ENCODE results near the gene CTPS2. TPM values are rescaled to one million over a fixed set of nuclear protein-coding genes. Genes with fewer than 3 reads are reported as not detected.

Gene CTPS2
- total and polyA plus RNA-seq, 2 donors from 2014 or later = 5.9 to 13.7 TPM

DNA sequence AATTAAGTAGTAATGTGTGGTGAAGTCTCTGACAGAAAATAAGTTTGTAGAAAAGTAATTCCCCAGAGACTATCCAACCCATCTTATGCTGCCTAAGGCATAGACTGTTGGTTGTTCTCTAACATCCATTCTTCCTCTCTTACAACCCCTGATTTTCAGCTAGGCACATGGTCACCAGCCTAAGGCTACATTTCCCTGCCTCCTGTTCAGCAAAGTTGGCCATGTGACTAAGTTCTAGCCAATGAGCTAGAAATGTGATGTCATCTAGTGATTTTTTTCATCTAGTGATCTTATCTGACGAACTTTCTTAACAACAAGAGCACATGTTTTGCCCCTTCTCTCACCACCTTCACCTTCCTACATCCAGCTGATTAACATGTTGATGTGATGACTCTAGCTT is 164.8 kb downstream of the CTPS2 start:
- H3K27ac ChIP-seq (ENCODE audit: low read depth in 2 of 2, low read length in 2 of 2) = no peak overlapping the region
- TF ChIP-seq, protein P1, sequence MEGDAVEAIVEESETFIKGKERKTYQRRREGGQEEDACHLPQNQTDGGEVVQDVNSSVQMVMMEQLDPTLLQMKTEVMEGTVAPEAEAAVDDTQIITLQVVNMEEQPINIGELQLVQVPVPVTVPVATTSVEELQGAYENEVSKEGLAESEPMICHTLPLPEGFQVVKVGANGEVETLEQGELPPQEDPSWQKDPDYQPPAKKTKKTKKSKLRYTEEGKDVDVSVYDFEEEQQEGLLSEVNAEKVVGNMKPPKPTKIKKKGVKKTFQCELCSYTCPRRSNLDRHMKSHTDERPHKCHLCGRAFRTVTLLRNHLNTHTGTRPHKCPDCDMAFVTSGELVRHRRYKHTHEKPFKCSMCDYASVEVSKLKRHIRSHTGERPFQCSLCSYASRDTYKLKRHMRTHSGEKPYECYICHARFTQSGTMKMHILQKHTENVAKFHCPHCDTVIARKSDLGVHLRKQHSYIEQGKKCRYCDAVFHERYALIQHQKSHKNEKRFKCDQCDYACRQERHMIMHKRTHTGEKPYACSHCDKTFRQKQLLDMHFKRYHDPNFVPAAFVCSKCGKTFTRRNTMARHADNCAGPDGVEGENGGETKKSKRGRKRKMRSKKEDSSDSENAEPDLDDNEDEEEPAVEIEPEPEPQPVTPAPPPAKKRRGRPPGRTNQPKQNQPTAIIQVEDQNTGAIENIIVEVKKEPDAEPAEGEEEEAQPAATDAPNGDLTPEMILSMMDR (IDR thresholded peaks at IDR 0.05; ENCODE audit: borderline replicate concordance, extremely low read depth, insufficient read depth) = no peak
- no peaks in the 10 kb centered on the region for H3K9me3 ChIP-seq (ENCODE audit: control insufficient read depth in 2 of 3, insufficient read depth in 1 of 3, low read length in 3 of 3)
- no peaks in the 10 kb centered on the region for H3K4me1 ChIP-seq (ENCODE audit: control insufficient read depth in 2 of 3, insufficient read depth in 2 of 3, low read depth in 1 of 3, low read length in 3 of 3)
- no peaks in the 10 kb centered on the region for H3K36me3 ChIP-seq (ENCODE audit: control insufficient read depth in 2 of 3, insufficient read depth in 3 of 3, low read length in 3 of 3)
- DNase-seq (no peak), FAIRE-seq (no peak)
- peaks cover 3% of the 10 kb centered on the region for H3K27me3 ChIP-seq (ENCODE audit: control insufficient read depth, insufficient read depth, low read length)
- H3K4me3 ChIP-seq (ENCODE audit: low read length in 3 of 3) = no peak overlapping the region
- no peak overlapping the region for H3K9ac ChIP-seq (ENCODE audit: low read length in 3 of 3)
- intact Hi-C loops (cut with DNase I) = no loop called here

DNA sequence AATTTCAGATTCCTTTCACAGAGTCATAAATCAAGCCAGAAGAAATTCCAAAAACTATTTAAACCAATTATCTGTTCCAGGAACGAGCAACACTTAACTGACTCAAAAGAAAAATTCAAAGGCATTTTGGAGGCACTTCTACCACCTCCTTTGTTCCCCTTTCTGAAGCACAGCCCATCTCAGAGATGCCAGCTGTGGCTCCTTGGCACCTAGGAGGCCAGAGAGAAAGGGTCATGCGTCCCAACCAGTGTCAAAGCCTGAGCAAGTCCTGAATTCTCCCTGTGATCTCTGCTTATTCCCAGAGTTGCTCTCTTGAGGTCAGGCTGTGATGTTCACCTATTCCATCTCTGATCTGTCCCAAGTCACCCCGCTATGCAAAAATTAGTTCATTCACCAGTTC is 167.5 kb downstream of the CTPS2 start:
- no peaks in the 10 kb centered on the region for H3K4me1 ChIP-seq (ENCODE audit: control insufficient read depth in 2 of 3, insufficient read depth in 2 of 3, low read depth in 1 of 3, low read length in 3 of 3)
- H3K9ac ChIP-seq (ENCODE audit: low read length in 3 of 3) = no peak overlapping the region
- intact Hi-C loops (cut with DNase I) = no loop called here
- DNase-seq (no peak), FAIRE-seq (no peak)
- TF ChIP-seq, protein P1 (IDR thresholded peaks at IDR 0.05; ENCODE audit: borderline replicate concordance, extremely low read depth, insufficient read depth) = no peak
- H3K9me3 ChIP-seq (ENCODE audit: control insufficient read depth in 2 of 3, insufficient read depth in 1 of 3, low read length in 3 of 3) = no peaks in the 10 kb centered on the region
- H3K27ac ChIP-seq (ENCODE audit: low read depth in 2 of 2, low read length in 2 of 2) = no peak overlapping the region
- H3K36me3 ChIP-seq (ENCODE audit: control insufficient read depth in 2 of 3, insufficient read depth in 3 of 3, low read length in 3 of 3) = no peaks in the 10 kb centered on the region
- no peak overlapping the region for H3K4me3 ChIP-seq (ENCODE audit: low read length in 3 of 3)
- peaks cover 3% of the 10 kb centered on the region for H3K27me3 ChIP-seq (ENCODE audit: control insufficient read depth, insufficient read depth, low read length)

Small RNA genes within 50 kb of the gene (microRNA-seq; reads per million reads assigned to microRNA genes)
- not detected for gene MIR548AM

Other genes starting within 250 kb of the CTPS2 start
- gene S100G, start 62.5 kb downstream of the CTPS2 start, total RNA-seq = not detected
- not detected for gene S100G, start 62.5 kb downstream of the CTPS2 start, polyA plus RNA-seq (ENCODE audit: insufficient read depth, low read depth, low replicate concordance)
- 40.3 TPM for gene SYAP1, start 6.9 kb upstream of the CTPS2 start, total RNA-seq
- 16.6 TPM for gene SYAP1, start 6.9 kb upstream of the CTPS2 start, polyA plus RNA-seq (ENCODE audit: insufficient read depth, low read depth, low replicate concordance)
- 12.3 TPM for gene TXLNG, start 73.8 kb upstream of the CTPS2 start, total RNA-seq
- gene TXLNG, start 73.8 kb upstream of the CTPS2 start, polyA plus RNA-seq (ENCODE audit: insufficient read depth, low read depth, low replicate concordance) = 5.9 TPM
- 95.2 TPM for gene RBBP7, start 157.7 kb upstream of the CTPS2 start, total RNA-seq
- gene RBBP7, start 157.7 kb upstream of the CTPS2 start, polyA plus RNA-seq (ENCODE audit: insufficient read depth, low read depth, low replicate concordance) = 112 TPM
- gene REPS2, start 234.0 kb upstream of the CTPS2 start, total RNA-seq = 36.3 TPM
- gene REPS2, start 234.0 kb upstream of the CTPS2 start, polyA plus RNA-seq (ENCODE audit: insufficient read depth, low read depth, low replicate concordance) = 19.6 TPM

Measured in kidney (tissue), 14 donors.